ENCODE results near the gene EML4. TPM values are rescaled to one million over a fixed set of nuclear protein-coding genes. Genes with fewer than 3 reads are reported as not detected.

Gene EML4
- total RNA-seq, 2 donors from 2014 or later, result 32.8 to 59.9 TPM

DNA sequence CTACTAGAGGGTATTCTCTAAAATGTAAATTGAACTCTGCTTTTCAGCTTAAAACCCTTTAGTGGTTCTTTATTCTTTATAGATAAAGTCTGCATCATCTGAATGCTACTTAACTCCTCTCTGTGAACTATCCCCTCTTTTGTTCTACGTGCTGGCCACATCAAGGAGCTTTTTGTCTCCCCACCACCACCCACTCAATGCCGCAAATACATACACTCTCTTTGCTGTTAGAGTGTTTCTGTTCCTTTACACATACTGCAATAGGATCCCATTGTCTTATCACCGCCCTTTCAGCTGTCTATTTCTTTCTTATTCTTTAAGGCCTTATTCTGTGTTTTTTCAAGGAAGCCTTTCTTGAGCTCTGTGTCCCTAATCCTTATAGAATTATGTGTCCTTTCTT lies 83.3 kb downstream of the EML4 start:
- no peak for ATAC-seq (ENCODE audit: insufficient number of reproducible peaks, low FRiP score, low read depth)

DNA sequence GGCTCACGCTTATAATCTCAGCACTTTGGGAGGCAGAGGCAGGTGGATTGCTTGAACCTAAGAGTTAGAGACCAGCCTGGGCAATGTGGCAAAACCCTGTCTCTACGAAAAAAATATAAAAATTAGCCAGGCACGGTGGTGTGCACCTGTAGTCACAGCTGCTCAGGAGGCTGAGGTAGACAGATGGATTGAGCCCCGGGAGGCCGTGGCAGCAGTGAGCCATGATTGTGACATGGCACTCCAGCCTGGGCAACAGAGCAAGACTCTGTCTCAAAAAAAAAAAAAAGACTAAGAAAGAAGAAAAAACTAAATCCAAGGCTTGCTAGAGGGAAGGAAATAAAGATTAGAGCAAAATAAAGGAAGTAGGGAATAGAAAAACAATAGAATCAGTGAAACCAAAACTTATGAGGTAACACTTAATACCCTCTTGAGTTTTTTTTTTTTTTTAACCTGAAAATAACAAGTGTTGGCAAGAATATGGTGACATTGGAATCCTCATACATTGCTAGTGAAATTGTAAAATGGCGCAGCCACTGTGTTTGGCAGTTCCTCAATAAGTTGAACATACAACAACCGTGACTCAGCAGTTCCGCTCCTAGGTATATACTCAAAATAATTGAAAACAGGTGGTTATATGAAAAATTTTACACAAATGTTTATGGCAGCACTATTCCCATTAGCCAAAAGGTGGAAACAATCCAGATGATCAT lies 85.2 kb downstream of the EML4 start:
- DNase-seq (ENCODE audit: low spot score) (no peak), ATAC-seq (ENCODE audit: insufficient number of reproducible peaks, low FRiP score, low read depth) (no peak)
- TF ChIP-seq, protein P1, sequence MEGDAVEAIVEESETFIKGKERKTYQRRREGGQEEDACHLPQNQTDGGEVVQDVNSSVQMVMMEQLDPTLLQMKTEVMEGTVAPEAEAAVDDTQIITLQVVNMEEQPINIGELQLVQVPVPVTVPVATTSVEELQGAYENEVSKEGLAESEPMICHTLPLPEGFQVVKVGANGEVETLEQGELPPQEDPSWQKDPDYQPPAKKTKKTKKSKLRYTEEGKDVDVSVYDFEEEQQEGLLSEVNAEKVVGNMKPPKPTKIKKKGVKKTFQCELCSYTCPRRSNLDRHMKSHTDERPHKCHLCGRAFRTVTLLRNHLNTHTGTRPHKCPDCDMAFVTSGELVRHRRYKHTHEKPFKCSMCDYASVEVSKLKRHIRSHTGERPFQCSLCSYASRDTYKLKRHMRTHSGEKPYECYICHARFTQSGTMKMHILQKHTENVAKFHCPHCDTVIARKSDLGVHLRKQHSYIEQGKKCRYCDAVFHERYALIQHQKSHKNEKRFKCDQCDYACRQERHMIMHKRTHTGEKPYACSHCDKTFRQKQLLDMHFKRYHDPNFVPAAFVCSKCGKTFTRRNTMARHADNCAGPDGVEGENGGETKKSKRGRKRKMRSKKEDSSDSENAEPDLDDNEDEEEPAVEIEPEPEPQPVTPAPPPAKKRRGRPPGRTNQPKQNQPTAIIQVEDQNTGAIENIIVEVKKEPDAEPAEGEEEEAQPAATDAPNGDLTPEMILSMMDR (IDR thresholded peaks at IDR 0.05), result no peak
- Histone ChIP-seq H3K27me3 (replicated peaks; ENCODE audit: insufficient read depth) (no peaks in the 10 kb centered on the region), H3K27ac (no peak overlapping the region), H3K4me1 (ENCODE audit: control insufficient read depth in 1 of 2, low read depth in 2 of 2) (peaks cover 7 to 10% of the 10 kb centered on the region in 2 donors), H3K4me3 (no peak overlapping the region), H3K9me3 (no peaks in the 10 kb centered on the region), H3K36me3 (no peaks in the 10 kb centered on the region)

More for the DNA sequence above, 83.3 kb downstream of the EML4 start:
- Histone ChIP-seq H3K9me3 (no peaks in the 10 kb centered on the region), H3K36me3 (no peaks in the 10 kb centered on the region), H3K4me1 (ENCODE audit: control insufficient read depth in 1 of 2, low read depth in 2 of 2) (peaks cover 7 to 12% of the 10 kb centered on the region in 2 donors), H3K27me3 (replicated peaks; ENCODE audit: insufficient read depth) (no peaks in the 10 kb centered on the region), H3K4me3 (no peak overlapping the region), H3K27ac (no peak overlapping the region)
- no peak for DNase-seq (ENCODE audit: low spot score)
- TF ChIP-seq, protein P1 (IDR thresholded peaks at IDR 0.05), result no peak

DNA sequence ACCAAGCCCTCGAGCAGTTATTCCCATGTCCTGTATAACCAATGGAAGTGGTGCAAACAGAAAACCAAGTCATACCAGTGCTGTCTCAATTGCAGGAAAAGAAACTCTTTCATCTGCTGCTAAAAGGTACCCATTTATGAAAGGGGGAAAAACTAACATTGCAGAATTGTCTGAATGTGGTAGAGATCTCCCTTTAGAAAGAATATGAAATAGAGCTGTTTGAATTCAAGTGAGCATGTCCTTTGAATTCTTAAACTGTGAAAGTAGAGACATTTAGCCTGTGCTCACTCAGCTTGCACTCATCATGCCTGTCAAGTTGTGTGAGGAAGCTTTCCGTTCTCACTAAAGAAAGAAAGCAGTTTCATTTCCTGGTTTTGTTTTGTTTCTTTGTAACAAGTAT lies 87.4 kb downstream of the EML4 start:
- no peak for DNase-seq (ENCODE audit: low spot score)
- H3K27ac ChIP-seq, result no peak overlapping the region
- H3K4me3 ChIP-seq, result no peak overlapping the region
- H3K36me3 ChIP-seq, result no peaks in the 10 kb centered on the region
- no peaks in the 10 kb centered on the region for H3K9me3 ChIP-seq
- no peaks in the 10 kb centered on the region for H3K27me3 ChIP-seq (replicated peaks; ENCODE audit: insufficient read depth)
- H3K4me1 ChIP-seq (ENCODE audit: control insufficient read depth in 1 of 2, low read depth in 2 of 2), result no peaks in the 10 kb centered on the region
- TF ChIP-seq, protein P1 (IDR thresholded peaks at IDR 0.05), result no peak
- ATAC-seq (ENCODE audit: insufficient number of reproducible peaks, low FRiP score, low read depth), result no peak

DNA sequence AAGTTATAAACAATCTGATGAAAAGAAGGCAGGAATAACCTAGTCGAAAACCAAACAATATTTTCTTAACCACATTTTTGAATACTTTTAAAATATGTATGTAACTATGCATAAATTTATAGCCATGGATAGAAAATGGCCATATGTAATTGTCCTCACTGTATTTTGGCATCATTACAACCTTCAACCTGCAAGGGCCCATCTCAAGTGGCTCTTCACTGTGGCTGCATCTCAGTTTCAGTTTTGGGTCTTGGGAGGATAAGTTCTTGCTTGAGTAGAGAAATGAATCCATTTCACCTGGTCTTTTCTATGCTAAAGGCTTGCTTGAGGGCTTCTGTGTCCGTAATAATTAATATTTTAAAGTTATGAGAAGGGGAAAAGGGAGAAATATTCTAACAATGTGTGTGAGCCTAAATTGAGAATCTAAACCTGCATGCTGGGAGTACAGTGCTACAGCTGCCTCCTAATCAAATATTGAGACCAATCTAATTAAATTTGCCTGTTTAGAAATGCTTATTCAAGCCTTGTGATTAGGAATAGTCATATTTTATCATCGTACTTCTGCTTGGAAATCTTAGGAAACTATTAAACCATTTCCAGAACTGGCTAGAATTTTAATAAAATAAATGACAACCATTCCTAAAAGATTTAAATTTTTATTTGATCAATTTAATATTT lies 92.5 kb downstream of the EML4 start:
- no peaks in the 10 kb centered on the region for H3K9me3 ChIP-seq
- H3K27me3 ChIP-seq (replicated peaks; ENCODE audit: insufficient read depth), result no peaks in the 10 kb centered on the region
- no peak overlapping the region for H3K27ac ChIP-seq
- no peaks in the 10 kb centered on the region for H3K36me3 ChIP-seq
- no peak overlapping the region for H3K4me3 ChIP-seq
- no peaks in the 10 kb centered on the region for H3K4me1 ChIP-seq (ENCODE audit: control insufficient read depth in 1 of 2, low read depth in 2 of 2)
- TF ChIP-seq, protein P1 (IDR thresholded peaks at IDR 0.05), result no peak
- no peak for ATAC-seq (ENCODE audit: insufficient number of reproducible peaks, low FRiP score, low read depth)
- no peak for DNase-seq (ENCODE audit: low spot score)

DNA sequence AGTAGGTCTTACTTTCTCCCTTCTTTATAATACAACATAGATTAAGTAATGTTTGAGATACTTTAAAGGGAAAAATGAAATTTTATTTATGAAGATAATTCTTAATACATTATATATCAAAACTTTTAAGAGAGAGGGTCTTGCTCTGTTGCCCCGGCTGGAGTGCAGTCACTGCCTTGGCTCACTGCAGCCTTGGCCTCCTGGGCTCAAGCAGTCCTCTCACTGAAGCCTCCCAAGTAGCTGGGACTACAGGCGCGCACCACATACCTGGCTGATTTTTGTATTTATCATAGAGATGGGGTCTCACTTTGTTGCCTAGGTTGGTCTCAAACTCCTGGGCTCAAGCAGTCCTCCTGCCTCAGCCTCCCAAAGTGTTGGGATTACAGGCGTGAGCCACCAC lies 97.1 kb downstream of the EML4 start:
- DNase-seq (ENCODE audit: low spot score) (no peak), ATAC-seq (ENCODE audit: insufficient number of reproducible peaks, low FRiP score, low read depth) (no peak)
- Histone ChIP-seq H3K4me3 (no peak overlapping the region), H3K4me1 (ENCODE audit: control insufficient read depth in 1 of 2, low read depth in 2 of 2) (peaks cover 4 to 7% of the 10 kb centered on the region in 2 donors), H3K27me3 (replicated peaks; ENCODE audit: insufficient read depth) (no peaks in the 10 kb centered on the region), H3K9me3 (no peaks in the 10 kb centered on the region), H3K27ac (no peak overlapping the region), H3K36me3 (no peaks in the 10 kb centered on the region)
- TF ChIP-seq, protein P1 (IDR thresholded peaks at IDR 0.05), result no peak
